MM.1S (cell line): ENCODE results near the gene MYO9A.

Experiments
- EZH2 ChIP-seq: fragments of 300-600 bp; sonication (generic); optimal IDR thresholded peaks from 2 replicates; pipeline ENCODE3; 2017; ENCODE audit warnings: low read depth, mild to moderate bottlenecking, antibody characterized with exemption, low read length, mixed read lengths
- EZH2phosphoT487 ChIP-seq: fragments of 300-600 bp; sonication (generic); IDR thresholded peaks from 2 replicates; pipeline ENCODE4 v1.6.1; 2018; ENCODE audit warnings: antibody characterized with exemption, low read length
- TF ChIP-seq, protein P1 (sequence below): fragments of 300-600 bp; sonication (generic); IDR thresholded peaks from 2 replicates; pipeline ENCODE4 v1.5.1; 2016; ENCODE audit warnings: antibody characterized with exemption, low read length, mixed read lengths

DNA sequence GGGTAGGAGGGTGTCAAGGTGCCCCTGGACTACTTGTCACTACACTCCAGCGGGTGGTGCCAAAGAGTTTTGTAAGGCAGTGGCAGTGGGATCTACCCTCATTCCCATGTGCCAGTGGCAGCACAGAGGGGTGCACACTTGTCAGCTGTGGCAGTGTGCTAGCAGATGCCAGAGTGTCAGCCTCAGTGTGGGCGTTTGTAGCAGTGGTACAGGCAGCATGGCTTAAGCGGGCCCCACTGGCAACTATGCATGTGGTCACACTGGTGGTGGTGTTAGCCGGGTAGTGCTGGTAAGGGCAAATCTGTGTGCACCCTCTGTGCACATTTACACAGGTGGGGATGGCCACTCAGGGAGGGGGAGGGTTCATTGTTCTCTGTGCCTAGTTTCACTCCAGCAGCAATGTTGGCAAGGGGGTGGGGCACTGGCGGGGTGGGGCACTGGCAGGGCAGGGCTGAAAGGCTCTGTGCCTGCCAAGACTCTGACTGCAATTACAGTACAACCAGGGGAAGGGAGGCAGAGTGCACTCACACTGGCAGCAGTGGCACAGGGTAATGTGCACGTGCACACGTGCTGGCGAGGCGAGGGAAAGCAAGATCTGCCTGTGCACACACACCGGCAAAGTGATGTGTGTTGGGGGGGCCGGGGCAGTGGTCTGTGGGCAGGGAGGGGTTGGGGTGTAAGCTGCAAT, 31.8 kb downstream of the MYO9A start:
- TF ChIP-seq EZH2 (no peak), EZH2phosphoT487 (no peak)
- TF ChIP-seq, protein P1, sequence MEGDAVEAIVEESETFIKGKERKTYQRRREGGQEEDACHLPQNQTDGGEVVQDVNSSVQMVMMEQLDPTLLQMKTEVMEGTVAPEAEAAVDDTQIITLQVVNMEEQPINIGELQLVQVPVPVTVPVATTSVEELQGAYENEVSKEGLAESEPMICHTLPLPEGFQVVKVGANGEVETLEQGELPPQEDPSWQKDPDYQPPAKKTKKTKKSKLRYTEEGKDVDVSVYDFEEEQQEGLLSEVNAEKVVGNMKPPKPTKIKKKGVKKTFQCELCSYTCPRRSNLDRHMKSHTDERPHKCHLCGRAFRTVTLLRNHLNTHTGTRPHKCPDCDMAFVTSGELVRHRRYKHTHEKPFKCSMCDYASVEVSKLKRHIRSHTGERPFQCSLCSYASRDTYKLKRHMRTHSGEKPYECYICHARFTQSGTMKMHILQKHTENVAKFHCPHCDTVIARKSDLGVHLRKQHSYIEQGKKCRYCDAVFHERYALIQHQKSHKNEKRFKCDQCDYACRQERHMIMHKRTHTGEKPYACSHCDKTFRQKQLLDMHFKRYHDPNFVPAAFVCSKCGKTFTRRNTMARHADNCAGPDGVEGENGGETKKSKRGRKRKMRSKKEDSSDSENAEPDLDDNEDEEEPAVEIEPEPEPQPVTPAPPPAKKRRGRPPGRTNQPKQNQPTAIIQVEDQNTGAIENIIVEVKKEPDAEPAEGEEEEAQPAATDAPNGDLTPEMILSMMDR = no peak
